ENCODE data around the gene DOK7. TPM values are rescaled to one million over a fixed set of nuclear protein-coding genes. Genes with fewer than 3 reads are reported as not detected.
"Not testable (repeated sequence)": the region's sequence is repeated elsewhere in the genome, so short reads cannot be mapped to it uniquely, and the experiment has no call there.

The DOK7 gene
- total RNA-seq, 4 donors from 2014 or later, result 8.1 to 42.0 (median 13.2) TPM

DNA sequence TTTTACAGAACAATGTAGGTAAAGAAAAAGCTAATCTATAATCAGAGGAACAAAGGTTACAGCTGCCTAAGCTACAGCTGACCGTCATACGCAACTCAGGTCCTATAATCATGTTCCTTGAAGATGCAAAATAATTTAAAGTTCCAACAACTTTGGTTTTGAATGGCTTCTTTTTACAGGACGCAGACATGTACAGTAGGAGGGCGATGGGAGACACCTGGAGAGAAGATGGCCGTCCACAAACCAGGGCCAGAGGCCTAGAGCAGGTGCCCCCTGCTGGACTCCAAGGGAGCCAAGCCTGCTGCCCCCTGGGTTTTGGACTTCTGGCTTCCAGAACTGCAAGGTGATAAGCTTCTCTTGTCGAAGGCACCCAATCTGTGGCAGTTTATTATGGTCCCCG lies 10.7 kb upstream of the DOK7 start:
- peak overlapping the region in 1 of 4 donors; percentile 69 for H3K27ac ChIP-seq
- no peaks in the 10 kb centered on the region for H3K9me3 ChIP-seq
- H3K27me3 ChIP-seq, result no peaks in the 10 kb centered on the region
- DNase-seq (no peak), ATAC-seq (peak in 1 of 2 donors; percentile 83)
- no peak overlapping the region for H3K4me3 ChIP-seq
- H3K36me3 ChIP-seq, result no peaks in the 10 kb centered on the region
- no peak for TF ChIP-seq POLR2A (IDR thresholded peaks at IDR 0.05)
- TF ChIP-seq, protein P1, sequence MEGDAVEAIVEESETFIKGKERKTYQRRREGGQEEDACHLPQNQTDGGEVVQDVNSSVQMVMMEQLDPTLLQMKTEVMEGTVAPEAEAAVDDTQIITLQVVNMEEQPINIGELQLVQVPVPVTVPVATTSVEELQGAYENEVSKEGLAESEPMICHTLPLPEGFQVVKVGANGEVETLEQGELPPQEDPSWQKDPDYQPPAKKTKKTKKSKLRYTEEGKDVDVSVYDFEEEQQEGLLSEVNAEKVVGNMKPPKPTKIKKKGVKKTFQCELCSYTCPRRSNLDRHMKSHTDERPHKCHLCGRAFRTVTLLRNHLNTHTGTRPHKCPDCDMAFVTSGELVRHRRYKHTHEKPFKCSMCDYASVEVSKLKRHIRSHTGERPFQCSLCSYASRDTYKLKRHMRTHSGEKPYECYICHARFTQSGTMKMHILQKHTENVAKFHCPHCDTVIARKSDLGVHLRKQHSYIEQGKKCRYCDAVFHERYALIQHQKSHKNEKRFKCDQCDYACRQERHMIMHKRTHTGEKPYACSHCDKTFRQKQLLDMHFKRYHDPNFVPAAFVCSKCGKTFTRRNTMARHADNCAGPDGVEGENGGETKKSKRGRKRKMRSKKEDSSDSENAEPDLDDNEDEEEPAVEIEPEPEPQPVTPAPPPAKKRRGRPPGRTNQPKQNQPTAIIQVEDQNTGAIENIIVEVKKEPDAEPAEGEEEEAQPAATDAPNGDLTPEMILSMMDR (IDR thresholded peaks at IDR 0.05 in 4 of 5, conservative IDR thresholded peaks at IDR 0.05 in 1 of 5), result peak in 2 of 5 experiments; percentile 6 to 30
- intact Hi-C loops (cut with DNase I; ENCODE audit: low total_unique reads) (no loop called here), in situ Hi-C loops (cut with MboI; ENCODE audit: low sequenced_read_pairs in 4 of 4) (loop anchor here in 2 of 4 donors (10.0 to 25.0 kb wide), 3 partner anchors 98 to 240 kb away; no protein-coding TSS in a partner anchor)
- peaks cover 0 to 4% of the 10 kb centered on the region in 2 donors for H3K4me1 ChIP-seq

DNA sequence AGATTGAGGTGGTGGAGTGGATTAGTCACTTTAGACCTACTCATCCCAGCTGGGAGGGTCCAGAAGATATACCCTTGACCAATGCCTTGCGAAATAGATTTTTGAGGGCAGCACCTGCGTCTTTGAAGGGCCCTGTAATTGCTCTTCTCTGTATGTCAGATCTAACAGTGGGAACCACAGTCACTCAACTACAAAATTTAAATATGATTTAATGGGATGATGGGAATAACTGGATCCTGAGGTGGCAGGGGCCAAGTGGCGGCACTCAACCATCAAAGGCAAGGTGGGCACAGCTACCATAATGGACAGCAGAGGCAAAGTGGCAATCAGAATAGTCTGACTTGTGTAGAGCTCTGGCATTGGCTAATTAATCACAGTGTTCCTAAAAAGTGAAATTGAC lies 7.5 kb upstream of the DOK7 start:
- intact Hi-C loops (cut with DNase I; ENCODE audit: low total_unique reads), result not testable (repeated sequence)
- in situ Hi-C loops (cut with MboI; ENCODE audit: low sequenced_read_pairs in 4 of 4), result loop anchor here in 2 of 4 donors (10.0 to 25.0 kb wide), 3 partner anchors 101 to 243 kb away; no protein-coding TSS in a partner anchor

DNA sequence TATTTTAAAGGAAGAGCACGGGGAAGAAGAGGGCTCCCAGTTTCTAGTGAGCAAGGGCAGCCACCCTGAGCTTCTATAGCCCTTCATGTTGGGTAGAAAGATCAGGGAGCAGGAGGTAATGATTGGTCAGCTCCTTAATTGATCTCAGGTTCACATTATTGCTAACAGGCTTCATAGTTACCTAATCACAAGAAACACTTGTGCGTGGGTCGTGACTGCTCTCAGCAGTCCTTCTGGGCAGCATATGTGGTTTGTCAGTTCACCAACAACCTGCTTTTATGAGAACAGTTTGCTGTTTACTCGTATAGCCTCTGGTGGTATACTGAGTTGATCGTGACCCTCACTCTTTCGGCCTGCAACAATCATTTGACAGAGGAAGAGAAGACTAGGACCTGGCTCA lies 4.7 kb upstream of the DOK7 start:
- H3K9me3 ChIP-seq, result no peaks in the 10 kb centered on the region
- no peak for ATAC-seq
- intact Hi-C loops (cut with DNase I; ENCODE audit: low total_unique reads), result no loop called here

More for the DNA sequence above, 7.5 kb upstream of the DOK7 start:
- not testable (repeated sequence) for H3K27me3 ChIP-seq, H3K9me3 ChIP-seq, H3K4me3 ChIP-seq, DNase-seq, H3K36me3 ChIP-seq, H3K4me1 ChIP-seq, ATAC-seq, H3K27ac ChIP-seq

DNA sequence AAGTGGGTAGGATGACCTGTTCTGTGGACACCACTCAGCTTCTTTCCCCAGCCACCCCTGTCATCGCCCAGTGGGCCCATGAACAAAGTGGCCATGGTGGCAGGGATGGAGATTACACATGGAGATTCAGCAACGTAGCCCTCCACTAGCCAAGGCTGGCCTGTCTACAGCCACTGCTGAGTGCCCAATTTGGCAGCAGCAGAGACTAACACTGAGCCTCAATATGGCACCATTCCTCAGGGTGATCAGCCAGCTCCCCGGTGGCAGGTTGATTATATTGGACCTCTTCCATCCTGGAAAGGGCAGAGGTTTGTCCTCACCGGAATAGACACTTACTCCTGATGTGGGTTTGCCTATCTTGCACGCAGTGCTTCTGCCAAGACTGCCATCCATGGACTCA lies 4.0 kb upstream of the DOK7 start:
- in situ Hi-C loops (cut with MboI; ENCODE audit: low sequenced_read_pairs in 4 of 4), result loop anchor here in 2 of 4 donors (10.0 to 25.0 kb wide), 3 partner anchors 104 to 247 kb away; no protein-coding TSS in a partner anchor
- H3K9me3 ChIP-seq; intact Hi-C loops (cut with DNase I; ENCODE audit: low total_unique reads); H3K27ac ChIP-seq; H3K4me3 ChIP-seq; H3K27me3 ChIP-seq; DNase-seq; ATAC-seq; H3K36me3 ChIP-seq: not testable (repeated sequence)
- H3K4me1 ChIP-seq, result peaks cover 20 to 24% of the 10 kb centered on the region in 2 donors

More for the DNA sequence above, 4.7 kb upstream of the DOK7 start:
- TF ChIP-seq POLR2A (IDR thresholded peaks at IDR 0.05), result no peak
- TF ChIP-seq, protein P1 (IDR thresholded peaks at IDR 0.05 in 4 of 5, conservative IDR thresholded peaks at IDR 0.05 in 1 of 5), result no peak
- Histone ChIP-seq H3K4me1 (peaks cover 20 to 21% of the 10 kb centered on the region in 2 donors), H3K4me3 (no peak overlapping the region), H3K36me3 (no peaks in the 10 kb centered on the region), H3K27ac (no peak overlapping the region), H3K27me3 (no peaks in the 10 kb centered on the region)
- no peak for DNase-seq
- in situ Hi-C loops (cut with MboI; ENCODE audit: low sequenced_read_pairs in 4 of 4), result loop anchor here in 2 of 4 donors (10.0 to 25.0 kb wide), 3 partner anchors 104 to 246 kb away; no protein-coding TSS in a partner anchor

DNA sequence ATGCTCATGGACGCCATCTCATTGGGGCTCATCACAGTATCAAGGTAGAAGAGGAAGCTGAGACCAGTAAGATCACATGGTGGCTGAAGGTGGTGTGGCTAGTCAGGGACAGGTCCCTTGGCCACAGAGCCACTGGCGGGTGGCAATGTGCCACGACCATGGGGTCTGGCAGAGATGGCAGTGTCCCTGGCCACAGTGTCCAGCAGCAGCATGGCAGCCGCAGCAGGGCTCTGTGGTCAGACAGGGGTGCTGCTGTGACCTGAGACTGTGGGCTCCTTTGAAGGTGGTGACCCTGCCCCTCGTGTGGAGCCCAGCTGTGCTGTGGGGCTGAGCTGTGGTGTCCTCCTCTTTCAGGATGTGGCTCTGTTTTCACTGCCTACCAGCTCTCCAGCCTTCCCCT lies 2.2 kb upstream of the DOK7 start:
- DNase-seq (peak in 1 of 2 donors; percentile 63), ATAC-seq (peak in 1 of 2 donors; percentile 0)
- Histone ChIP-seq H3K27me3 (no peaks in the 10 kb centered on the region), H3K9me3 (no peaks in the 10 kb centered on the region), H3K27ac (peak overlapping the region; percentile 94 to 98 (median 94)), H3K4me1 (peaks cover 24 to 42% of the 10 kb centered on the region in 2 donors), H3K4me3 (no peak overlapping the region), H3K36me3 (no peaks in the 10 kb centered on the region)
- intact Hi-C loops (cut with DNase I; ENCODE audit: low total_unique reads), result loop anchor here (5.0 kb wide), 2 partner anchors 169 to 239 kb away; partner anchors contain the start of gene RGS12
- in situ Hi-C loops (cut with MboI; ENCODE audit: low sequenced_read_pairs in 4 of 4), result loop anchor here in 1 of 4 donors (25.0 kb wide), 1 partner anchor 249 kb away; no protein-coding TSS in a partner anchor
- TF ChIP-seq, protein P1 (IDR thresholded peaks at IDR 0.05 in 4 of 5, conservative IDR thresholded peaks at IDR 0.05 in 1 of 5), result no peak
